Lung (tissue), 12 donors: Measurements from ENCODE around the gene PIGR. TPM values are rescaled to one million over a fixed set of nuclear protein-coding genes. Genes with fewer than 3 reads are reported as not detected.

Source experiments
- ATAC-seq: fragments of 200-7000 bp; cut with Tn5 transposase; one replicate; pipeline ENCODE4 v1.9.1; 2020; ENCODE audit warnings: moderate number of reproducible peaks; ENCODE audit not compliant: insufficient read depth, low FRiP score
- DNase-seq, 3 donors: peaks; one replicate each; pipeline ENCODE4 v3.0.0-alpha.2; 2013 to 2017
- H3K27ac ChIP-seq, 2 donors: one replicate each; pipeline ENCODE4 v1.5.1; 2013; ENCODE audit warnings: mild to moderate bottlenecking in 2 of 2, moderate library complexity in 2 of 2, control low read depth in 1 of 2, inconsistent platforms in 1 of 2, low read depth in 1 of 2, low read length in 1 of 2
- H3K27me3 ChIP-seq, 3 donors: one replicate each; pipeline ENCODE4 v1.5.1; 2013; ENCODE audit warnings: low read length in 2 of 3; ENCODE audit not compliant: control insufficient read depth in 3 of 3, insufficient read depth in 3 of 3
- H3K36me3 ChIP-seq, 4 donors: one replicate each; pipeline ENCODE4 v1.5.1; 2013; ENCODE audit warnings: low read length in 4 of 4, mild to moderate bottlenecking in 1 of 4, moderate library complexity in 1 of 4; ENCODE audit not compliant: control insufficient read depth in 4 of 4, insufficient read depth in 4 of 4
- H3K4me1 ChIP-seq, 5 donors: one replicate each; pipeline ENCODE4 v1.5.1; 2013; ENCODE audit warnings: low read length in 5 of 5, mild to moderate bottlenecking in 2 of 5, moderate library complexity in 1 of 5; ENCODE audit not compliant: control insufficient read depth in 5 of 5, insufficient read depth in 5 of 5
- H3K4me3 ChIP-seq: one replicate; pipeline ENCODE4 v1.5.1; 2013; ENCODE audit warnings: mild to moderate bottlenecking, control low read depth, moderate library complexity
- H3K9ac ChIP-seq, 2 donors: one replicate each; pipeline ENCODE4 v1.5.1; 2013; ENCODE audit warnings: low read length in 2 of 2, control low read depth in 1 of 2; ENCODE audit not compliant: insufficient read depth in 1 of 2
- H3K9me3 ChIP-seq, 4 donors: one replicate each; pipeline ENCODE4 v1.5.1; 2013; ENCODE audit warnings: low read length in 3 of 4, mild to moderate bottlenecking in 1 of 4, moderate library complexity in 1 of 4; ENCODE audit not compliant: control insufficient read depth in 4 of 4, insufficient read depth in 3 of 4
- CTCF ChIP-seq: IDR thresholded peaks from 2 replicates; pipeline ENCODE4 v1.5.1; 2012; ENCODE audit warnings: mild to moderate bottlenecking; ENCODE audit errors: control extremely low read depth, extremely low read depth
- WGBS, 2 donors: extraction: QIAGEN DNeasy Blood & Tissue Kit; methylation state at CpG; one replicate each; pipeline ENCODE4 v1.1.7; 2013; 5-methylcytosine and 5-hydroxymethylcytosine counted together
- polyA plus RNA-seq, 2 donors: library from polyadenylated mRNA; stranded (reverse); fragments of 200-250 nt; gene quantifications; one replicate each; pipeline ENCODE4 v1.2.1, GENCODE V29; 2013
- total RNA-seq, 2 donors: library from RNA; depleted of rRNA in 1 of 2; stranded (reverse); fragments of >200 nt in 1 of 2; gene quantifications; one replicate each; pipeline ENCODE4 v1.2.1, GENCODE V29; 2014 to 2021
- donor health status: control.
- donor health status: control.
- donor health status: Bipolar disorder and iron deficiency.
- donor health status: healthy.
- donor health status: DM: yes; HTN: yes; CAD: no.

PIGR gene
- total and polyA plus RNA-seq, 4 donors, result 131 to 845 (median 298) TPM

GRCh38 chr1:206907304-206907991 is 38.8 kb downstream of the PIGR start:
- Histone ChIP-seq H3K36me3 (no peaks in the 10 kb centered on the region), H3K4me3 (no peak overlapping the region), H3K4me1 (peaks cover 0 to 9% (median 4%) of the 10 kb centered on the region in 5 donors), H3K27me3 (peaks cover 0 to 19% (median 11%) of the 10 kb centered on the region in 3 donors), H3K9ac (no peak overlapping the region), H3K27ac (no peak overlapping the region), H3K9me3 (no peaks in the 10 kb centered on the region)
- no peak for TF ChIP-seq CTCF
- no peak for ATAC-seq
- DNase-seq, result no peak
- 85 to 91% methylated on average over 23 of the region's 23 CpGs for WGBS, 2 donors

GRCh38 chr1:206905295-206906164 is 40.7 kb downstream of the PIGR start:
- no peak for ATAC-seq
- H3K9ac ChIP-seq, result no peak overlapping the region

GRCh38 chr1:206904423-206905142 is 41.7 kb downstream of the PIGR start:
- H3K4me3 ChIP-seq, result no peak overlapping the region
- no peak for TF ChIP-seq CTCF
- ATAC-seq, result no peak
- no peaks in the 10 kb centered on the region for H3K9me3 ChIP-seq
- H3K36me3 ChIP-seq, result no peaks in the 10 kb centered on the region
- peaks cover 0 to 9% (median 2%) of the 10 kb centered on the region in 3 donors for H3K27me3 ChIP-seq
- peaks cover 0 to 4% (median under 1%) of the 10 kb centered on the region in 5 donors for H3K4me1 ChIP-seq
- DNase-seq, result no peak
- no peak overlapping the region for H3K27ac ChIP-seq
- WGBS, 2 donors, result 90 to 95% methylated on average over 10 of the region's 10 CpGs
- H3K9ac ChIP-seq, result no peak overlapping the region

More at GRCh38 chr1:206905295-206906164, 40.7 kb downstream of the PIGR start:
- TF ChIP-seq CTCF, result no peak
- WGBS, 2 donors, result 66 to 75% methylated on average over 4 of the region's 4 CpGs
- Histone ChIP-seq H3K36me3 (no peaks in the 10 kb centered on the region), H3K4me3 (no peak overlapping the region), H3K27me3 (peaks cover 0 to 15% (median 11%) of the 10 kb centered on the region in 3 donors), H3K4me1 (peaks cover 0 to 9% (median 4%) of the 10 kb centered on the region in 5 donors), H3K27ac (no peak overlapping the region), H3K9me3 (no peaks in the 10 kb centered on the region)
- no peak for DNase-seq
